IMR-90 (cell line): Measurements from ENCODE around the gene SEL1L3. TPM values are rescaled to one million over a fixed set of nuclear protein-coding genes. Genes with fewer than 3 reads are reported as not detected.

Source experiments
- ATAC-seq: fragments of 200-7000 bp; cut with Tn5 transposase; 2 replicates; pipeline ENCODE4 v1.9.1; 2020; ENCODE audit warnings: low read depth, mild to moderate bottlenecking, moderate library complexity
- BruUV-seq: library from RNA; stranded (reverse); fragments of 400-500 nt; replicated peaks from 2 replicates; lab custom pipeline; 2021; lab: Mats Ljungman, UMichigan
- CTCF ChIA-PET: fragments of 300-600 bp; formaldehyde crosslinking; extraction: SDS; loops from one replicate; lab custom pipeline; 2021; ENCODE audit warnings: antibody characterized with exemption; lab: Yijun Ruan, JAX
- POLR2A ChIA-PET: fragments of 300-600 bp; sonication (Branson Sonifier 250); formaldehyde crosslinking; loops from one replicate; lab custom pipeline; 2022; ENCODE audit warnings: antibody characterized with exemption; ENCODE audit not compliant: unreplicated experiment; lab: Charles Lee
- DNase-seq: peaks from one replicate; pipeline ENCODE4 v3.0.0; 2013
- H2AFZ ChIP-seq: replicated peaks from 2 replicates; pipeline ENCODE3; 2013; ENCODE audit warnings: low read length, mild to moderate bottlenecking; ENCODE audit not compliant: poor library complexity
- H2AK5ac ChIP-seq: 2 replicates; pipeline ENCODE4 v1.6.1; 2013; ENCODE audit warnings: low read depth, low read length, inconsistent platforms
- H2AK9ac ChIP-seq: replicated peaks from 2 replicates; pipeline ENCODE3; 2013; ENCODE audit warnings: mild to moderate bottlenecking, low read depth, low read length, moderate library complexity; ENCODE audit not compliant: poor library complexity
- H2BK120ac ChIP-seq: 2 replicates; pipeline ENCODE4 v1.6.1; 2013; ENCODE audit warnings: low read depth, low read length, inconsistent platforms
- H2BK15ac ChIP-seq: 3 replicates; pipeline ENCODE4 v1.6.1; 2013; ENCODE audit warnings: low read depth, low read length, inconsistent platforms
- H2BK20ac ChIP-seq: 2 replicates; pipeline ENCODE4 v1.6.1; 2013; ENCODE audit warnings: low read depth, mild to moderate bottlenecking, inconsistent platforms, low read length, moderate library complexity
- H2BK5ac ChIP-seq: 2 replicates; pipeline ENCODE4 v1.6.1; 2013; ENCODE audit warnings: mild to moderate bottlenecking, low read depth, low read length, inconsistent platforms; ENCODE audit not compliant: poor library complexity, severe bottlenecking
- H3K14ac ChIP-seq: replicated peaks from 2 replicates; pipeline ENCODE4 v1.6.1; 2013; ENCODE audit warnings: low read depth, low read length, inconsistent platforms
- H3K18ac ChIP-seq: 2 replicates; pipeline ENCODE4 v1.6.1; 2013; ENCODE audit warnings: low read depth, low read length, control low read depth
- H3K23ac ChIP-seq: 2 replicates; pipeline ENCODE4 v1.6.1; 2013; ENCODE audit warnings: low read depth, low read length, inconsistent platforms
- H3K27ac ChIP-seq: 2 replicates; pipeline ENCODE4 v1.5.1; 2013; ENCODE audit warnings: mild to moderate bottlenecking, control low read depth, low read length; ENCODE audit not compliant: insufficient read depth
- H3K27me3 ChIP-seq: 2 replicates; pipeline ENCODE4 v1.6.1; 2013; ENCODE audit warnings: low read length; ENCODE audit not compliant: control insufficient read depth, insufficient read depth
- H3K36me3 ChIP-seq: 2 replicates; pipeline ENCODE4 v1.6.1; 2013; ENCODE audit warnings: low read length, mixed read lengths; ENCODE audit not compliant: control insufficient read depth, insufficient read depth
- H3K4ac ChIP-seq: 2 replicates; pipeline ENCODE4 v1.6.1; 2013; ENCODE audit warnings: low read depth, low read length, inconsistent platforms
- H3K4me1 ChIP-seq: 2 replicates; pipeline ENCODE4 v1.6.1; 2013; ENCODE audit warnings: low read length, mixed read lengths; ENCODE audit not compliant: control insufficient read depth, insufficient read depth
- H3K4me2 ChIP-seq: 2 replicates; pipeline ENCODE4 v1.6.1; 2013; ENCODE audit warnings: low read depth, mild to moderate bottlenecking, control low read depth, low read length, moderate library complexity
- H3K4me3 ChIP-seq: 2 replicates; pipeline ENCODE4 v1.5.1; 2013; ENCODE audit warnings: low read depth, mild to moderate bottlenecking, control low read depth, low read length, moderate library complexity; ENCODE audit not compliant: insufficient read depth
- H3K56ac ChIP-seq: 2 replicates; pipeline ENCODE4 v1.6.1; 2013; ENCODE audit warnings: low read length, inconsistent platforms; ENCODE audit not compliant: insufficient read depth; ENCODE audit errors: extremely low read depth
- H3K79me1 ChIP-seq, 2 experiments: 2 replicates each; pipeline ENCODE4 v1.6.1; 2013; ENCODE audit warnings: low read length in 2 of 2, inconsistent platforms in 1 of 2, low read depth in 1 of 2
- H3K9ac ChIP-seq: 2 replicates; pipeline ENCODE4 v1.6.1; 2013; ENCODE audit warnings: low read depth, low read length, control low read depth
- H3K9me1 ChIP-seq: 2 replicates; pipeline ENCODE4 v1.6.1; 2013; ENCODE audit warnings: low read length, inconsistent platforms; ENCODE audit not compliant: insufficient read depth
- H3K9me3 ChIP-seq: 2 replicates; pipeline ENCODE4 v1.6.1; 2013; ENCODE audit warnings: low read length; ENCODE audit not compliant: control insufficient read depth, insufficient read depth
- H4K20me1 ChIP-seq: 2 replicates; pipeline ENCODE4 v1.6.1; 2013; ENCODE audit warnings: low read length, inconsistent platforms; ENCODE audit not compliant: insufficient read depth
- H4K5ac ChIP-seq: 2 replicates; pipeline ENCODE4 v1.6.1; 2013; ENCODE audit warnings: mild to moderate bottlenecking, low read depth, low read length, control low read depth
- H4K8ac ChIP-seq, 2 experiments: 2 replicates each; pipeline ENCODE4 v1.6.1; 2013; ENCODE audit warnings: low read depth in 2 of 2, low read length in 2 of 2, control low read depth in 1 of 2, inconsistent platforms in 1 of 2
- H4K91ac ChIP-seq: 2 replicates; pipeline ENCODE4 v1.6.1; 2013; ENCODE audit warnings: low read depth, low read length, inconsistent platforms; ENCODE audit not compliant: insufficient read depth
- BHLHE40 ChIP-seq: fragments of 150-350 bp; IDR thresholded peaks from 2 replicates; pipeline ENCODE4 v1.6.1; 2016; ENCODE audit warnings: mild to moderate bottlenecking, low read depth, low read length
- CEBPB ChIP-seq: IDR thresholded peaks from 2 replicates; pipeline ENCODE4 v1.6.1; 2012; ENCODE audit warnings: low read depth, low read length, improper control_type of control experiment
- CHD1 ChIP-seq: IDR thresholded peaks from 2 replicates; pipeline ENCODE4 v1.6.1; 2012; ENCODE audit warnings: low read depth, low read length, improper control_type of control experiment
- CTCF ChIP-seq: conservative IDR thresholded peaks from 2 replicates; pipeline ENCODE4 v1.5.1; 2012; ENCODE audit warnings: mild to moderate bottlenecking, low read depth, low read length, improper control_type of control experiment
- ELK1 ChIP-seq: fragments of 150-350 bp; IDR thresholded peaks from 2 replicates; pipeline ENCODE4 v1.6.1; 2016; ENCODE audit warnings: low read depth, mild to moderate bottlenecking, low read length, moderate library complexity, borderline replicate concordance
- FOS ChIP-seq: fragments of 150-350 bp; IDR thresholded peaks from 2 replicates; pipeline ENCODE4 v1.6.1; 2016; ENCODE audit warnings: low read depth, low read length
- MAFK ChIP-seq: IDR thresholded peaks from 2 replicates; pipeline ENCODE4 v1.6.1; 2012; ENCODE audit warnings: low read depth, low read length, improper control_type of control experiment
- MAZ ChIP-seq: IDR thresholded peaks from 2 replicates; pipeline ENCODE4 v1.6.1; 2012; ENCODE audit warnings: low read depth, mild to moderate bottlenecking, low read length, improper control_type of control experiment, moderate library complexity, borderline replicate concordance
- MXI1 ChIP-seq: IDR thresholded peaks from 2 replicates; pipeline ENCODE4 v1.6.1; 2012; ENCODE audit warnings: low read depth, mild to moderate bottlenecking, low read length, moderate library complexity, borderline replicate concordance
- NFE2L2 ChIP-seq: fragments of 150-350 bp; IDR thresholded peaks from 2 replicates; pipeline ENCODE4 v1.6.1; 2016; ENCODE audit warnings: low read depth, mild to moderate bottlenecking, low read length
- POLR2A ChIP-seq: IDR thresholded peaks from 2 replicates; pipeline ENCODE4 v1.6.1; 2012; ENCODE audit warnings: mild to moderate bottlenecking, low read depth, low read length
- RAD21 ChIP-seq: IDR thresholded peaks from 2 replicates; pipeline ENCODE4 v1.6.1; 2012; ENCODE audit warnings: low read length, improper control_type of control experiment
- RCOR1 ChIP-seq: IDR thresholded peaks from 2 replicates; pipeline ENCODE4 v1.6.1; 2012; ENCODE audit warnings: mild to moderate bottlenecking, low read length, improper control_type of control experiment; ENCODE audit not compliant: insufficient replicate concordance
- RFX5 ChIP-seq: IDR thresholded peaks from 2 replicates; pipeline ENCODE4 v1.8.0; 2012; ENCODE audit warnings: low read depth, mild to moderate bottlenecking, low read length, moderate library complexity
- SMC3 ChIP-seq: fragments of 150-350 bp; IDR thresholded peaks from 2 replicates; pipeline ENCODE4 v1.6.1; 2016; ENCODE audit warnings: low read depth, mild to moderate bottlenecking, antibody characterized with exemption, low read length, moderate library complexity
- WGBS, 2 experiments: methylation state at CpG; one replicate each; pipeline versions ENCODE4 v1.1.5 to v1.1.7; 2013; ENCODE audit warnings: missing lambda C conversion rate in 2 of 2; ENCODE audit not compliant: insufficient read length in 1 of 2; ENCODE audit errors: extremely low coverage in 2 of 2; 5-methylcytosine and 5-hydroxymethylcytosine counted together
- dilution Hi-C: fragments of 300-500 bp; cut with HindIII; formaldehyde crosslinking; loops from one replicate; pipeline ENCODE4 v1.14.3; 2018; ENCODE audit warnings: low sequenced_read_pairs; ENCODE audit not compliant: unreplicated experiment
- in situ Hi-C: fragments of 300-500 bp; cut with MboI; formaldehyde crosslinking; loops from 3 replicates; pipeline ENCODE4 v1.14.3; 2019; ENCODE audit warnings: low sequenced_read_pairs, inconsistent platforms, mixed read lengths
- intact Hi-C: fragments of 100-400 bp; cut with micrococcal nuclease; formaldehyde crosslinking; loops from 2 replicates; pipeline ENCODE4 v1.10.0; 2022
- polyA plus RNA-seq, 3 experiments: library from polyadenylated mRNA; depleted of rRNA; stranded (reverse); fragments of >200 nt; gene quantifications; 2 replicates each; pipeline ENCODE4 v1.2.3, GENCODE V29; 2012; ENCODE audit warnings: low replicate concordance in 1 of 3
- total RNA-seq: library from RNA; depleted of rRNA; stranded (reverse); fragments of >200 nt; gene quantifications from 2 replicates; pipeline ENCODE4 v1.2.3, GENCODE V29; 2012

Gene SEL1L3
- total and polyA plus RNA-seq, 2 of the 4 experiments (the other 2 are of a cell fraction) = 16.4 to 43.7 TPM

- Histone ChIP-seq H3K79me1 (no peaks in the 10 kb centered on the region), H2AK5ac (no peak overlapping the region), H2BK5ac (no peak overlapping the region), H3K4me3 (no peak overlapping the region), H3K4me1 (peaks cover 2% of the 10 kb centered on the region; the same call in 1 of the 2 replicates), H3K36me3 (no peaks in the 10 kb centered on the region), H4K8ac (no peak overlapping the region), H3K4ac (no peak overlapping the region), H3K18ac (no peak overlapping the region), H2BK15ac (no peak overlapping the region), H4K5ac (no peak overlapping the region), H2BK20ac (no peak overlapping the region), H2AFZ (no peak overlapping the region), H3K14ac (no peak overlapping the region), H3K27me3 (peaks cover 4% of the 10 kb centered on the region), H2AK9ac (no peak overlapping the region), H3K9me3 (no peaks in the 10 kb centered on the region), H3K27ac (no peak overlapping the region), H4K91ac (no peak overlapping the region), H4K20me1 (no peaks in the 10 kb centered on the region), H2BK120ac (no peak overlapping the region), H3K9ac (no peak overlapping the region), H3K4me2 (no peak overlapping the region), H3K23ac (no peak overlapping the region), H3K9me1 (no peaks in the 10 kb centered on the region), H3K56ac (no peak overlapping the region)
- no CpG with 5 or more reads among the region's 5 CpGs for WGBS, 2 experiments
- in situ Hi-C loops = no loop called here
- dilution Hi-C loops = no loop called here
- POLR2A ChIA-PET = no interaction called here
- CTCF ChIA-PET = no interaction called here
- no peak for TF ChIP-seq MAFK
- TF ChIP-seq SMC3 = no peak
- no peak for TF ChIP-seq RAD21
- TF ChIP-seq FOS = no peak
- TF ChIP-seq RFX5 = no peak
- TF ChIP-seq CEBPB = no peak
- no peak for TF ChIP-seq CHD1
- TF ChIP-seq ELK1 = no peak
- no peak for TF ChIP-seq CTCF
- no peak for TF ChIP-seq NFE2L2
- TF ChIP-seq MAZ = no peak
- no peak for TF ChIP-seq BHLHE40
- TF ChIP-seq POLR2A = no peak
- no peak for TF ChIP-seq RCOR1
- TF ChIP-seq MXI1 = no peak
- intact Hi-C loops = no loop called here
- no peak for ATAC-seq
- no TSS peak for BruUV-seq
- no peak for DNase-seq
These were observed 165.3 kb downstream of the SEL1L3 start for GRCh38 chr4:25697516-25697915.
